Measurements from ENCODE around the gene RFTN1.

DNA sequence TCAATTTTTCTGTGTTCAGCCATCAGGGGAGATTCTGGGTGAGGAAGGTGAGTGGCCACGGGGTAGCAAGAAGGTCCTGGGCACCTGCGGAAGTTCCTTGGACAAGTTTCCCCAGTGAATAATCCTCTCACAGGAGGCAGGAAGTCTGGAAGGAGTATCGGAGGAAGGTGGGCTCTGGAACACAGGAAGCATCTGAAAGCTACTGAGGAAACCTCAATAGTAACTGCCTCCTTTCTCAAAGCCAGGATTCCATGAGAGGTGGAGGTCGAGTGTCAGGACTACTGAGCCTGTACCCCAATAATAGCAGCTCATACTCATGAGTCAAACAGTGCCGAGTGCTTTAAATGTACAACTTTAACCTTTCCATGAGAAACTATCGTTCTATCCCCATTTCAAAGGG is 137.6 kb downstream of the RFTN1 start:
- TF ChIP-seq, protein P1, sequence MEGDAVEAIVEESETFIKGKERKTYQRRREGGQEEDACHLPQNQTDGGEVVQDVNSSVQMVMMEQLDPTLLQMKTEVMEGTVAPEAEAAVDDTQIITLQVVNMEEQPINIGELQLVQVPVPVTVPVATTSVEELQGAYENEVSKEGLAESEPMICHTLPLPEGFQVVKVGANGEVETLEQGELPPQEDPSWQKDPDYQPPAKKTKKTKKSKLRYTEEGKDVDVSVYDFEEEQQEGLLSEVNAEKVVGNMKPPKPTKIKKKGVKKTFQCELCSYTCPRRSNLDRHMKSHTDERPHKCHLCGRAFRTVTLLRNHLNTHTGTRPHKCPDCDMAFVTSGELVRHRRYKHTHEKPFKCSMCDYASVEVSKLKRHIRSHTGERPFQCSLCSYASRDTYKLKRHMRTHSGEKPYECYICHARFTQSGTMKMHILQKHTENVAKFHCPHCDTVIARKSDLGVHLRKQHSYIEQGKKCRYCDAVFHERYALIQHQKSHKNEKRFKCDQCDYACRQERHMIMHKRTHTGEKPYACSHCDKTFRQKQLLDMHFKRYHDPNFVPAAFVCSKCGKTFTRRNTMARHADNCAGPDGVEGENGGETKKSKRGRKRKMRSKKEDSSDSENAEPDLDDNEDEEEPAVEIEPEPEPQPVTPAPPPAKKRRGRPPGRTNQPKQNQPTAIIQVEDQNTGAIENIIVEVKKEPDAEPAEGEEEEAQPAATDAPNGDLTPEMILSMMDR (IDR thresholded peaks at IDR 0.05), result no peak
- TF ChIP-seq POLR2A (IDR thresholded peaks at IDR 0.05), result no peak
